Mucosa of descending colon (tissue), 3 donors: ENCODE data around the gene WDR44. TPM values are rescaled to one million over a fixed set of nuclear protein-coding genes. Genes with fewer than 3 reads are reported as not detected.
"Not testable (repeated sequence)": the region's sequence is repeated elsewhere in the genome, so short reads cannot be mapped to it uniquely, and the experiment has no call there.

Experiments
- ATAC-seq: fragments of 200-7000 bp; cut with Tn5 transposase; one replicate; pipeline ENCODE4 v1.9.1; 2020; ENCODE audit warnings: mild to moderate bottlenecking, moderate library complexity
- DNase-seq, 3 donors: peaks; one replicate each; pipeline ENCODE4 v3.0.0-alpha.2; 2020
- H3K36me3 ChIP-seq: fragments of 200-600 bp; one replicate; pipeline ENCODE4 v1.8.0; 2021; ENCODE audit warnings: low read depth, mild to moderate bottlenecking
- H3K4me1 ChIP-seq: fragments of 200-600 bp; one replicate; pipeline ENCODE4 v1.8.0; 2021; ENCODE audit warnings: low read depth, mild to moderate bottlenecking
- H3K4me3 ChIP-seq: fragments of 200-600 bp; one replicate; pipeline ENCODE4 v1.8.0; 2021; ENCODE audit warnings: mild to moderate bottlenecking
- H3K9me3 ChIP-seq: fragments of 200-600 bp; one replicate; pipeline ENCODE4 v1.8.0; 2021; ENCODE audit warnings: mild to moderate bottlenecking
- CTCF ChIP-seq: fragments of 200-600 bp; IDR thresholded peaks from one replicate; pipeline ENCODE4 v1.8.0; 2022; ENCODE audit warnings: antibody characterized with exemption, mild to moderate bottlenecking
- intact Hi-C, 2 donors: fragments of 100-400 bp; cut with DNase I in 1 of 2; cut with micrococcal nuclease in 1 of 2; formaldehyde crosslinking; loops; one replicate each; pipeline versions ENCODE4 v1.11.0 to v1.11.1; 2022; cut with DNase I, micrococcal nuclease
- long read RNA-seq, 2 donors: library from polyadenylated mRNA; unstranded; transcript quantifications; one replicate each; pipeline ENCODE4 v2.0.0, GENCODE V29; 2019 to 2021
- total RNA-seq, 3 donors: library from RNA; stranded (reverse); fragmentation: NEBNext Ultra II Directional in 2 of 3; extraction: Animal tissue kit (Norgen Biotek cat#: 25700) in 2 of 3; gene quantifications; one replicate each; pipeline versions ENCODE4 v1.2.1 to v1.2.4, GENCODE V29; 2021 to 2023
- donor health status: DM: no; HTN: no; CAD: no; lungs with moderate emphysema.
- donor health status: DM: no; HTN: no; CAD: no.
- donor health status: DM: no; HTN: yes; CAD: no.

Gene WDR44, protein sequence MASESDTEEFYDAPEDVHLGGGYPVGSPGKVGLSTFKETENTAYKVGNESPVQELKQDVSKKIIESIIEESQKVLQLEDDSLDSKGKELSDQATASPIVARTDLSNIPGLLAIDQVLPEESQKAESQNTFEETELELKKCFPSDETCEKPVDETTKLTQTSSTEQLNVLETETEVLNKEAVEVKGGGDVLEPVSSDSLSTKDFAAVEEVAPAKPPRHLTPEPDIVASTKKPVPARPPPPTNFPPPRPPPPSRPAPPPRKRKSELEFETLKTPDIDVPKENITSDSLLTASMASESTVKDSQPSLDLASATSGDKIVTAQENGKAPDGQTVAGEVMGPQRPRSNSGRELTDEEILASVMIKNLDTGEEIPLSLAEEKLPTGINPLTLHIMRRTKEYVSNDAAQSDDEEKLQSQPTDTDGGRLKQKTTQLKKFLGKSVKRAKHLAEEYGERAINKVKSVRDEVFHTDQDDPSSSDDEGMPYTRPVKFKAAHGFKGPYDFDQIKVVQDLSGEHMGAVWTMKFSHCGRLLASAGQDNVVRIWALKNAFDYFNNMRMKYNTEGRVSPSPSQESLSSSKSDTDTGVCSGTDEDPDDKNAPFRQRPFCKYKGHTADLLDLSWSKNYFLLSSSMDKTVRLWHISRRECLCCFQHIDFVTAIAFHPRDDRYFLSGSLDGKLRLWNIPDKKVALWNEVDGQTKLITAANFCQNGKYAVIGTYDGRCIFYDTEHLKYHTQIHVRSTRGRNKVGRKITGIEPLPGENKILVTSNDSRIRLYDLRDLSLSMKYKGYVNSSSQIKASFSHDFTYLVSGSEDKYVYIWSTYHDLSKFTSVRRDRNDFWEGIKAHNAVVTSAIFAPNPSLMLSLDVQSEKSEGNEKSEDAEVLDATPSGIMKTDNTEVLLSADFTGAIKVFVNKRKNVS
- total RNA-seq: 10 to 100 TPM in 2 of 3 donors, 1 to 10 TPM in 1; 9.6 to 15.0 (median 10.7) TPM
- long read RNA-seq, donor 1, full-length matches to known transcripts: 4 of 9 reads
- long read RNA-seq, donor 1, partial matches to known transcripts: 3 of 9 reads
- long read RNA-seq, donor 1, other reads (novel, unspliced or antisense): 2 of 9 reads
- long read RNA-seq, donor 2, full-length matches to known transcripts: 1 of 4 reads
- long read RNA-seq, donor 2, partial matches to known transcripts: 2 of 4 reads
- long read RNA-seq, donor 2, other reads (novel, unspliced or antisense): 1 of 4 reads

GRCh38 chrX:118345464-118346257 lies at the start of gene WDR44:
TSS of gene WDR44 (plus strand) at chrX:118346106. CDS start at chrX:118346504, 398 bp downstream.
- Histone ChIP-seq H3K4me1 (peaks cover 2% of the 10 kb centered on the region), H3K4me3 (peak within 1 kb of the TSS; percentile 46), H3K9me3 (no peaks in the 10 kb centered on the region), H3K36me3 (no peaks in the 10 kb centered on the region)
- no peak for TF ChIP-seq CTCF
- intact Hi-C loops: no loop called here
- ATAC-seq: peak; percentile 97
- DNase-seq: peak; percentile 92 to 96 (median 96)

GRCh38 chrX:118305827-118306226 lies 40.1 kb upstream of the WDR44 start:
- H3K36me3 ChIP-seq, intact Hi-C loops, H3K4me1 ChIP-seq, DNase-seq, ATAC-seq, H3K4me3 ChIP-seq, H3K9me3 ChIP-seq: not testable (repeated sequence)

DNA sequence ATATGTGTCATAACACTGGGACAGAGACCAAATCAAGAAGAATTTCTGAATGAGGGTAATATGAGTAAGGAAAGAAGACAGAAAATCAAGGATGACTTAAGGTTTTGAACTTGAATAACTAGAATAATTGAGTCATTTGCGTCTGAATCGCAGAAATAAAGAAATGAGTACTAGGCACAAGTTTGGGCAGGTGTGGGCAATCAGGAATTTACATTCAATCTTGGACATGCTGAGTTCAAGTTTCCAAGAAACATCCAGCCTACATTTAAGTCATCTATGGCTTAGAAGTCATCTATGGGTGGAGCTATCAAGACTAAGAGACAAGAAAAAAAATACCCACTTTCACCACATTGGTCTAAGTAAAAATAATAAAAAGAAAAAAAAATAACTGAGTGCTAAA lies 30.4 kb upstream of the WDR44 start:
- no peak for ATAC-seq
- DNase-seq: no peak
- Histone ChIP-seq H3K4me3 (no peak overlapping the region), H3K9me3 (no peaks in the 10 kb centered on the region), H3K4me1 (no peaks in the 10 kb centered on the region), H3K36me3 (no peaks in the 10 kb centered on the region)
- intact Hi-C loops: no loop called here
- TF ChIP-seq CTCF: no peak

DNA sequence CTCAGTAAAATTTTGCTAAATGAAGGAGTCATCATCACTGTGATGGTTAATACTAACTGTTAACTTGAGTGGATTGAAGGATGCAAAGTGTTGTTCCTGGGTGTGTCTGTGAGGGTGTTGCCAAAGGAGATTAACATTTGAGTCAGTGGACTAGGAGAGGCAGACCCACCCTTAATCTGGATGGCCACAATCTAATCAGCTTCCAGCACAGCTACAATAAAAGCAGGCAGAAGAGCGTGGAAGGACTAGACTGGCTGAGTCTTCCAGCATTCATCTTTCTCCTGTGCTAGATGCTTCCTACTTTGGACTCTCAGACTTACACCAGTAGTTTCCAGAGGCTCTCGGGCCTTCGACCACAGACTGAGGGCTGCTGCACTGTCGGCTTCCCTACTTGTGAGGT lies 21.3 kb upstream of the WDR44 start:
- DNase-seq (no peak), ATAC-seq (no peak)
- no peaks in the 10 kb centered on the region for H3K4me1 ChIP-seq
- H3K9me3 ChIP-seq: no peaks in the 10 kb centered on the region
- no peak for TF ChIP-seq CTCF
- intact Hi-C loops: no loop called here
- H3K4me3 ChIP-seq: no peak overlapping the region
- no peaks in the 10 kb centered on the region for H3K36me3 ChIP-seq

DNA sequence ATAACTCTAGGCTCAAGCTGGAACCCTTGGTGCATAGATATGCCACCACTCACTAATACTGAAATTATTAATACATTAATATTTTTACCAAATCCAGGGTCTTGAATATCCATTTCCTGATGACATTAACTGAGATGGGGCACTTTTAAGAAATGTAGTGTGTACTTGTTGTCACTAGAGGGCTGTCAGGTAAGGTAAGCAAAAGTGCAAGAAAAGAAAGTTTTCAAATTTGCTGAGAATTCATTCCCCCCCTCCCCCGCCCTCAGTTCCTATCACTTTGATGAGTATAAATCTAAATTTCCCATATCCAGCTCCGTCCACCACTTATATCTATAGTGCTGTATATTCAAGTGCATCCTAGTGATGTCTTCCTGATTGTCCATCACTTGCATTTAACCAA lies 20.5 kb upstream of the WDR44 start:
- TF ChIP-seq CTCF: no peak

More for the DNA sequence above, 20.5 kb upstream of the WDR44 start:
- Histone ChIP-seq H3K4me3 (no peak overlapping the region), H3K36me3 (no peaks in the 10 kb centered on the region), H3K4me1 (no peaks in the 10 kb centered on the region), H3K9me3 (no peaks in the 10 kb centered on the region)
- no peak for DNase-seq
- intact Hi-C loops: no loop called here
- no peak for ATAC-seq
